GM21528 (cell line): ENCODE measurements around the gene LSM11.

ENCODE experiments used
- ATAC-seq: cut with Tn5 transposase; IDR thresholded peaks from one replicate; pipeline ENCODE4 v1.9.1; 2021; ENCODE audit warnings: mild to moderate bottlenecking, moderate library complexity; ENCODE audit not compliant: unreplicated experiment, low FRiP score

The LSM11 gene

DNA sequence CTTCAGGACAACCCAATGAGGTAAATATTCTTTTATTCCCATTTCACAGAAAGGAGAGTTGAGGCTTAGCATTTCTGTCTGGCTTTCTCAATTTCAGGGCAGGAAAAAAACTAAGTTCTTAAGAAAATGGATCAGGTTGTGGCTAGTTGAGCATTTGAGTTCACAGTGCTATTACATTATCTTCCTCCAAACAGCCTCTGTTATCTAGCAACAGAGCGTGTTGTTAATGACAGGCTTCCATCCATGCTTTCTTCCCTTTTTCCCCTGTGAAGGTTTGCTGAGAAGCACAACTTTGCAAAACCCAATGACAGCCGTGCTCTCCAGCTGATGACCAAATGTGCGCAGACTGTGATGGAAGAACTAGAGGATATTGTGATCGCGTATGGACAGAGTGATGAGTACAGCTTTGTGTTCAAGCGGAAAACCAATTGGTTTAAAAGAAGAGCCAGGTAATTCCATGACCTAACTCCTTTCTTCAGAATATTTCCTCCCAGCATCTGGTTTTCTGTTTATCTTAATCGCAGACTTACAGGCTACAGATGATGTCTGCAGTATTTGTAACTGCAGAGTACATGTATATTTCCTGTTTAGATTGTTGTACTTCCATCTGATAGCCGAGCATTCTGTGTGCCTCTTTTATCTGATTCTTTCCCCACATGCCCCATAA, 10.8 kb upstream of the LSM11 start:
- ATAC-seq = no peak

DNA sequence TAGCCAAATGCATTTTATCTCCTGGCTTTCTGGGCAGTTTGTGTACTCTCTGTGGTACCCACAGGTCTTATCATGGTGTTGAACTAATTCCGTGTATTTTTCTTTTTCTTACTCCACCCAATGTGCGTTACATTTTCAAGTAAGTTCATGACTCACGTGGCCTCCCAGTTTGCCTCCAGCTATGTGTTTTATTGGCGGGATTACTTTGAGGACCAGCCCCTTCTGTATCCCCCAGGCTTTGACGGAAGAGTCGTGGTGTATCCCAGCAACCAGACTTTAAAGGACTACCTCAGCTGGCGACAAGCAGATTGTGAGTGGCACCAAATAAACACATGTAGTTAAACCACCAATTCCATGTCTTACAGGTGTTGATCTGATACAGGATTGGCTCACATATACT, 9.1 kb upstream of the LSM11 start:
- no peak for ATAC-seq

DNA sequence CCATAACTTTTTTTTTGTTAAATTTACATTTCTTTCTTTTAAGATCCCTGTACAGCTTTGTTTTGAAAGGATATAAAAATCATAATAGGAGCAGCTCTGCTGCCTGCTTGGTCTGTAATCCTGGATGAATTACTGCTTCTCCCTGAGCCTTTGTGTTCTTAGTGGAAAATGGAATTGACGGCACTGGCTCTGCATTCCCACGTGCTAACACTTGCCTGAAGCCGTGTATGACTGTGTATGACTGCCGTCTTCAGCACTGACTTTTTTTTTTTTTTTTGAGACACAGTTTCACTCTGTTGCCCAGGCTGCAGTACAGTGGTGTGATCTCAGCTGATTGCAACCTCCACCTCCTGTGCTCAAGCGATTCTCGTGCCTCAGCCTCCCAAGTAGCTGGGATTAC, 7.5 kb upstream of the LSM11 start:
- no peak for ATAC-seq

DNA sequence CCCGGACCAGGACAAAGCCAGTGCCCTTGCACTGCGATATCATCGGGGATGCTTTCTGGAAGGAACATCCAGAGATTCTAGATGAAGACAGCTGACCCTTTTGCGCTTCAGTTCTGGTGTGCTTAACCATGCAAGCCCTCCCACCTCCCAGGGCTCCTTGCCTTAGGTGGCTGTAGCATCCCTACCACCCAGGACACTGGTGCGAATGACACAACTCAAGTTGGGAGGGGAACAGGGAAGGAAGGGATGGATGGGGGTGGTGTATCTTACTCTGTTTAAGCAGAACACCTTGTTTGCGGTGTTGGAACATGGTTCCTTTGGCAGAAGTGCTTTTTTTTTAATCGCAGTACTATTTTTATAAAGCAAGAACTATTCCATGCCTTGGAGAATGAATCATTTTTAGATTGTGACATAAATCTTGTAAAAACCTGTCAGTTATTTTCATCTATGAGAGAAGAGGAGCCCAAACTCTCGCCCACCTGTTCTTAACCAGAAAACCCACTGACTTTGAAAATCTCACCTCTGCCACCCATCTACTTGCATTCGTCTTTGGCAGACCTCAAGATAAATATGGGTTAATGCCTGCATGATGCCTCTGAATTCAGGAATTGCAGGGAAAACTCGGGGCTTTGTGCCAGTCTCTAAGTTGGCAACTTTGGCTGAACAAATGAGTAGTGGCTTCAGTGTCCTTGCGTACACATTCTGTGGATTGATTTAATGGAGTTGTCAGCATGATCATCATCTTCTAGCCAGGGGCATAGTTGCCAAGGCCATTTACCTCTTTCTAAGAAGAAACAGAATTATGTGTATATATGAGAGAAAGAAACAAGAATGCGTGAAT, 3.9 kb upstream of the LSM11 start:
- ATAC-seq = no peak

DNA sequence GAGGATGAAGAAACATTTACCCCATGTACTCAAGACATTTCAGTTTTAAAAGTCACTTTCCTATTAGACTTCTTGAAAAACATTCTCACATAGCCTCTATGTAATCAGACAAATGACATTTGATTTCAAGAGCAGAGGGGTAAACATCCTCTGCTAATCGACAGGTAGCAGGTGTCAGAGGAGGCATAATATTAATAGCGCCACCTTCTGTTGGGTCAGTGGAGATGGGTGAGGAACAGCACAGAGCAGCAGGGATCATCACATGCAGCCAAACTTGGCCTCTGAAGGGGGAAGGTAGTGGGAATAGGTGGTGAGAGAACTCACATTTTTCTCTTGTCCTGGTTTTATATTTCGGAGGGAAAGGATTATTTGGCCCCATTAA, 3.3 kb upstream of the LSM11 start:
- no peak for ATAC-seq

DNA sequence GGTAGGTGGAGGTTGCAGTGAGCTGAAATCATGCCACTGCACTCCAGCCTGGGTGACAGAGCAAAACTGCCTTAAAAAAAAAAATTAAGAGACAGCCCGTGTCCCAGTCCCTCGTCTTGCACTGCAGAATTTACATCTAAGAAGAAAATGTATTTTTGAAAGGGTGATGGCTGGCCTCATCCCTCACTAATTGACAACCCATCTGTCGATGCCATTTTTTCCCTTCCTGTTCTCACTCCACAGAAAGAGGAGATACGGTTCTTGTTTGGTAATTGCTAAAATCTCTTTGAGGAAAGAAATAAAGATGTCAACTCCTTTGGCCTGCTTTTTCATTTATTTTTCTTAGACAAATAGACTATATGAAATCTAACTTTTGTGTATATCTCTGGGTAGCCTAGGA, 2.4 kb upstream of the LSM11 start:
- no peak for ATAC-seq

DNA sequence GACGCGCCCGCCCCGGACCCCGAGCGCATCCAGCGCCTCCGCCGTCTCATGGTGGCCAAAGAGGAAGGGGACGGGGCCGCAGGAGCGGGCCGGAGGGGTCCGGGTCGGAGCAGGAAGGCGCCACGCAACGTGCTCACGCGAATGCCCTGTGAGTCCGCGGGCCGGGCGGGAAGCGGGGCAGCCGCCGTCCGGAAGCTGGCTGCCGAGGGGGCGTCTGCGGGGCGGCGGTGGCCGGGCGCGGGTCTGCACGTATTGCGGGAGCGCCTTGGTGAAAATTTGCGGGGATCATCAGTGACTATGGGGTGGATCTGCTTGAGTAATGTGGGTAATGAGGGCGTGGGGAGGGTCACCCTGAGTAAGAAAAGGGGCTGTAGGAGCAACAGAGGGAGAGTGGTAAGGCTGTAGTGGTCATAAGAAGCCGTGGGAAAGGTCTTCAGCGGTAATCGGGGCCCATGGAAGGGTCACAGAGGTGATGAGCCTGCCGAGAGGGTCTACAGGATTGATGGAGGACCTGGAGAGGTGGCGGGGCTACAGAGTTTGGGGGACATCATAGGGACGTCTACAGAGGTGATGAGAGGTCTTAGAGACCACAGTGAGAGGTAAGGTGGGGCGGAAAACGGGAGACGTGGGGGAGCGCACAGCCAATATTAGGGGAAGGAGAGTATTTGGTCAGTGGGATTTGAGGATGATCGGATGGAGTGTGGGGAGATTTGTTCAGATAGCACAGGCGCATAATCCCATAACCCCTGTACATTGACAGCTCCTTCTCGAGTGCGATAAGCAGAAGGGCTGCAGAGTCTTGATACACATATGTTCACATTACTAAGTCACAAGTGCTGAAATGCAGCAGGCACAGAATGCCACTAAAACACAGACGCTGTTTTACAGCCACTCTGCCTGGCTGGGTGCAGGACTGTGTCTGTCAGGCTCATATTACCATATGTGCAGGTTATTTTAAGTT, 819 bp downstream of the LSM11 start:
- ATAC-seq = peak; percentile 26

DNA sequence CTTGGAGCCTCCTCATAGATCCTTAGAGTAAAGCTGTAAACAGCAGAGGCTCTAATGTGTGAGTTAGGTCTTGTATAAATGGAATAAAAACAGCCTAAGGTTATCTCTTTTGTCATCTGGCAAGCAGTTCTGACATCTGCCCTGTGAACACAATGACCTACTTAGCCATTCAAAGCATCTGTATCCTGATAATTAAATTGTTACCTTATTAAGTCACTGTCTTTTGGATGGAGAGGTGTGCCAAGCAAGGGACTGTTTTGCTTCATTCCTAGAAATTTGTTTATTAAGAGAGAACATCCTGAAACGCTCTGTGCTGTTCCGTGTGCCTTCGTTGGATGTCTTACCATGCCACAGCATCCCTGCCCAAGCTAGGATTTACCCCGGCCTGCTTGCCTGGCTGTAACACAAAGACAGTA, 1.5 kb downstream of the LSM11 start:
- ATAC-seq = no peak

DNA sequence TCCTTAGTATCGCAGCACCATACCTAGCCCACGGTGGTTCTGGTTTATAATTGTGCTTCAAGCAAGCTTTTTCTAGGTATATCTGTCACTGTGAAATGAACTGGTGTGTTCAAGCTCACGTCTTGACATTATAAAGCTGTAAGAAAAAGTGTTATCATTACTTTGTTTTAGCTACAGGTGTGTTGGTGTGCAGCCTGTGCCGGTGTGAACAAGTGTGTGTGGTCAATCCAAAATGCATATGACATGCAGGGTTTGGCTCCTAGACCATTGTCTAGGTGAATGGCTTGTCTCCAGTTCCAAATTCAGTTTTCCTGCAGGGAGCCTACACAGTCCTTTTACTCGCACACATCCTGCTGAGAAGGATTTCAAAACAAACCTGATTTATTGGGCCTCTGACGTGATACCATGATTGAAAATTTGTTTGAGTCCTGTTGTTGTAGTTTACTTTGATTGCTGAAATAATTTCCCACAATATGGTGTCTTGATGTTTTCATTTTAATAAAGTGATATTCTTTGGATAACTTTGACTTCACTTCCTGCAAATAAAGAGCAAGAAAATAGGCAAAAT, 3.7 kb downstream of the LSM11 start:
- ATAC-seq = no peak

DNA sequence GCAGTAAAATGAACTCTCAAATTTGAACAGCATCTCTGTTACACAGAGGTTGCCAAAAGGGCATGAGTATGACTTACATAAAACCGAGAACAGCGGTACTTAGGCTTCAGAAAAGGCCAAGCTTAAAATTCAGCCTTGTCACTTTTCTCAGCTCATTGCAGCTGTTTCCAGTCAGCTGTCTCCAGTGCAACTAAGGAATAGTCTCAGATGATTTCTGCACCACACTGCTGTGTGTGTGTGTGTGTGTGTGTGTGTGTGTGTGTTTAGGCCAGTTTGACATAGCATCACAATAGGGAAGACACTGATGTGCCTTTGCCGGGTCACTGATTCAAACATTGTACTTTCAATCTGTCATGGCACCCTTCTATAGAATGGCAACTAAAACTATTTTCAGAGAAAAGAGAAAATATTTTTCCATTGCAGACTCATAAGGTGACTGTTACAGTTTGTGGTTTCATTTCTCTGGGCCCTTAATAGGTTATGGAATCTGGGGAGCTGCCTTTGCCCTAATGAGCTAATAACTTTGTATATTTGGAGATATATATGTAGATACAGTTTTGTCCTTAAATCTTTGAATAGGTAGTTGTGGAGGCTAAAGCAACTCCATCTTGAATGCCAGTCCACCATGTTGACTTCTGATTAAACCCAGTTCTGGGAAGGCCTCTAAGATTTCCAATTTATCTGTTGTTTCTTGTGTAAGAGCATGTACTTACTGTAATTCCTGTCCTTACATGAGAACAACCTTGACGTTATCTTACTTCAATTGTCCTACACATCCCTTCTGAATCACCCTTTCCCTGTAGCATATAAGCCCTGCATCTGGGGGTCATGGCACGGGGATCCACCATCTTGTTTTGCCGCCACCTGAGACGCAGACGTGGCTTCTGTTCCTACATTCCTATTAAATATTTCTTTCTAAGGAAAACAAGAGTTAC, 4.5 kb downstream of the LSM11 start:
- no peak for ATAC-seq

DNA sequence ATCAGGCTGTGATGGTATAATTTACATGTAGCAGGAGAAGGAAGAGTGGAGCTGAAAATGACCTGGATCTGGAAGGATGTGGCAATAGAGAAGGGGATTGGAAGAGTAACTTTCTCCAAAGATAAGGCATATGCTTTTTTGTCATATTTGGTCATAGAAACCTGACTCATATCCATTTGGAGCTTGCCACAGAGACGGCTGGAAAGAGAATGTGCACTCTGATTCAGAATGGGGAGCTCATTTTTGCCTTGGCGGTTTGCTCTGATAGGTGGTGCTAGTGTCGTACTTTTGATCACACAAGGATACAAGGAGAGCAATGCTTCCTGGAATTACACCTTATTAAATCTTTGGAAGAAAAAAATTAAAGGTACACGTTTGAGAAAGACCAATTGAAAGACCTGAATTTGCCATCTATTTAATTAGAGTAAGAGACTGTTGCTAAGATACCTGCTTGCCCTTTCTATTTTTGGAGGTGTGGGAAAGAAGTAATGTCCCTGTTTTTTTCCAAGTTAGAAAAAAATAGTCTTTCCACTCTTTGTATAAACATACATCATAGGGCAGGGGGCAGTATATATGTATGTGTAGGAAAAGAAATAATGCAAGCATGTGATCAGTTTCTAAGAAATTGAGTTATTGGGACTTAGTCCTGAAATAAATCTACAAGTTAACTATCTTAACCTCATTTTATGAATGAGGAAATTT, 5.4 kb downstream of the LSM11 start:
- no peak for ATAC-seq

DNA sequence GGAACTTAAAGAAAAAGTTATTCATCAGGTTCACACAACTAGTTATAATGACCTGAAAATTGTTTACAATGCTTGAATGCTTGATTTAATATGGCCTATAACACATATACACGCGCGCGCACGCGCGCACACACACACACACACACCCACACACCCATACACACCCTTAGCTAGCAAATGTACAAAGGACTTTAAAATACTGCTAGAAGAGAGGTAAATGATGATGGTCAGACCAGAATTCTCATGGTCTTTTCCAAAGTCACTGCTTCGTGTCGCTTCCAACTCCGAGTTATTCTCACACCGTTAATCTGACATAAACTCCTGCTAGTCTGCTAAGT, 5.9 kb downstream of the LSM11 start:
- no peak for ATAC-seq

DNA sequence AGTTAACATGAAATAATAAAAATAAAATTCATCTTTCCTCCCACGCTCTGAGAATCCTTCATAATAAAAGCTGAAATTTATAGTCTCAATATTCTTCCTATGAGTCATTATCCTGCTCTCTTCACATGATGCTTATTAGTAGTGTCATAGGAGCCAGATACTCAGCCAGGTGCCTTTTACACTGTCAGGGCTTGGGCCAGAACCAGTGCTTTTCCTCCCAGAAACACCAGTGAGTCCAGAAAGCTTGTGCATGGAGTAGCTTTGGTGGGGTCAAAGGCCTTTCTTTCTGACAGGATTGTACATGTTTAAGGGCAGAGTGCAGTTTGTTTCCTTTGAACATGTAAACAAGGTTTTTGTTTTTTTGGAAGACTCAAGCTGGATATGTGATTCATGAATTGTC, 6.8 kb downstream of the LSM11 start:
- ATAC-seq = no peak

DNA sequence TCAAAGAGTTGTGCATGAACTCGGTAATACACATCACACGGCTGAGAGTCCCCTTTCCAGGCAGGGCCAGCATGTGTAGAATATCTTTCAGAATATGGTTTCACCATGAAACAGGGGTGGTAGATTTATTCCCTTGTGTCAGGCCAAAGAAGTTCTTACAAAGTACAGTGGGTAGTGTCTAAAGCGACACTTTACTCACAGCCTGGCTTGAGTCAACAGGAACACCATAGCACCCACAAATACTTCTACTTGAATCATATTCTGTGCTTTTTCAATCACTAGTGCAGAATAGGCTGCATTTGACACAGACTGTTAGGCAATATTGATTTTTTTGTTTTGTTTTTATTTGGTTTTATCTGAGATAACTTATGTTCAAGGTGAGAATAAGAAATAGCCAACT, 12.6 kb downstream of the LSM11 start:
- no peak for ATAC-seq

DNA sequence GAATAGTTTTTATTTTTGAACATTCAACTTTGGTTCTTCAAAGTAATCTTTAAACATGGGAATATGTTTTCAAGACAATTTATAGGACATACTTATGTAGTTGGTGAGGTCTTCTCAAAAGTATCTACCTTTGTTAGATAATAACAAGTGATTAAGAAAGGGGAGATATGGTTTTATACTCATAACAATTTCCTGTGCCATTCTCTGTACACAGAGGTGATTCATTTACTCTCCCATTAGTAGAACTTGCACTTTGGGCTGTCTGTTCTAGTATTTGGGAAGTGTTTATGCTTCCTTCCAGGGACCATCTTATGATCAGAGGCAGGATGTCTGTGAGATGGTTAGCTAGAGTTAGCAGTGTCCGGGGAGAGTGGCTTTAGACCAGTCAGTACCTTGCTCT, 15.2 kb downstream of the LSM11 start:
- ATAC-seq = no peak

DNA sequence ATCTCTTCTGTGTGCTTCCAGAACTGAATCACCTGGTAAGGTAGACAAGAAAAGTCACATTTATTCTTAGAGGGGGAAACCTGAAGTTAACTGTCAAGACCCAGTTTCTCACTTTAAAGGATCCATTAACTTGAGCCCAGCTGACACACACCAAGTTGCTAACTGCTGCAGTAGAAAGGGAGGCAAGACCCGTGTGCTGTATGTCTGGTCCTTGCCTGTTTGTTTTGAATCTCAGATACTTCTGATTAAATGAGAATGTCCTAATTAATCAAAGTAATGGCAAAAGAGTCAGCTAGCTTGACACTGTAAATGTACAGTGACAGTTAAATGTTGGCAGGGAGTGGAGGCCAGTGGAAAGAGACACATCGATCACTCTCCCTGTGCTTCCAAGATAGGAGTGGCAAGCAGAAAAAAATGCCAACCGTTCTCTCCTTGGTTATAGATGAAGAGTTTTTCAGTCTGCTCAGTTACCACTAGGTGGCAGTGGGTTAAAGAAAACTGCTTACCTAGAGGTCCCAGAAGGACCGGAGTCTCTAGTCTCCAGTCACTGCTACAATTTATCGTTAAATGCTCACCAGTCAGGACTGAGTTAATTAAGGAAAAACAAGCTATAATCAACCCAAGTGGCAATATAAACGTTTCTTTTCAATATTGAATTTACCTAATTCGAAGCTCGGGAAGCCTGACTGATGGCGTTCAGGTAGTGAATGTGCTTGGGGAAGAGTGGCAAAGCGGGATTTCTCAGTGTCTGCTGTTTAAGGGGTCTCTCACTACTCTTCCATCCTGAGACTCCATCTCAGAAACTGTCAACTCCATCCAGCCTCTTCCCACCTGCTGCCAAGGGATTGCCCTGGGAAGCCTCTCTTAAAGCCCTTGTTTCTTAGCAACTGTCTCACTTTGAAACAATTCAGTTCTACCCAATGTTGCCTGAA, 18.4 kb downstream of the LSM11 start:
- ATAC-seq = peak; percentile 74

DNA sequence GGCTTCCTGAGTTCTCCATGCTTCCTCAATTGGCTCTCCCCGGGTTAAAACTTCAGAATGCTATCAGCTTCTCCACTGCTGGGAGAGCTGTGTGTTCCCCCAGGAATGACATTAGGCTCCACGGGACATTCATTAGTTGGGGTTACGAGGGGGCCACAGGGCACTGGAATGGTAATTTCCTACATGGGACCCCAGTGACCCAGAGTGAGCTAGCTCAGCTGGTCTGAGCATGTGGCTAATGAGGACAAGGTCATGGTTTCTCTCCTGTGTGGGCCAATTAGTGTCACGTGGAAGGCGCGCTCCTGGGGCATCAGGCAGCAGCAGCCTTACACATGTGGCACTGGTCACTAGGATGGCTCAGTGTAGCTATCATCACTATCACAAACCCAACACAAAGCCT, 21.0 kb downstream of the LSM11 start:
- ATAC-seq = no peak

DNA sequence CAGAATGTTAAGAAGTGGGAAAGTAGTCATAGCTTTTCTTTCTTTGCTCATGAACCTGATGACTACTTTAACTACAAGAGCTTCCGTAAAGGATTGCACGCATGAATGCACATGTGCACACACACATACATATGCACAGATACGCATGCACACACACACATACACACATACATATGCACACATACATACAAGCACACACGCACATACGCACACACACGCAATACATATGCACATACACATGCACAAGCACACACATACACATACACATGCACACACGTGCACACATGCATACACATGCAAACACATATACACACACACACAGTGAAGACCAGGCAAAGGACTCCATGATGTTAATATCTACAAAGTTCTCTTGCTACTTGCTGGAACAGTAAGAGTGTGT, 22.9 kb downstream of the LSM11 start:
- no peak for ATAC-seq
